RWPE2 (cell line): ENCODE results near the gene IL19.

Source experiments
- ATAC-seq: fragments of 200-7000 bp; cut with Tn5 transposase; 3 replicates; pipeline ENCODE4 v1.9.1; 2021; ENCODE audit warnings: low read depth
- DNase-seq: peaks from one replicate; pipeline ENCODE4 v3.0.0-alpha.2; 2020; ENCODE audit warnings: low spot score
- H3K27ac ChIP-seq: fragments of 450-650 bp; 2 replicates; pipeline ENCODE4 v1.5.1; 2017; ENCODE audit warnings: mild to moderate bottlenecking; ENCODE audit not compliant: poor library complexity, severe bottlenecking
- H3K27me3 ChIP-seq: fragments of 250-450 bp; sonication (Bioruptor Pico); 2 replicates; pipeline ENCODE4 v1.5.1; 2021; ENCODE audit warnings: mild to moderate bottlenecking, moderate library complexity; ENCODE audit not compliant: insufficient read depth, poor library complexity, severe bottlenecking
- H3K36me3 ChIP-seq: fragments of 250-450 bp; sonication (Bioruptor Pico); 2 replicates; pipeline ENCODE4 v1.5.1; 2020; ENCODE audit warnings: low read depth, mild to moderate bottlenecking, moderate library complexity
- H3K4me1 ChIP-seq: fragments of 250-450 bp; sonication (Bioruptor Pico); 2 replicates; pipeline ENCODE4 v1.5.1; 2021; ENCODE audit warnings: mild to moderate bottlenecking, moderate library complexity; ENCODE audit not compliant: insufficient read depth, poor library complexity, severe bottlenecking
- H3K4me3 ChIP-seq: fragments of 250-450 bp; sonication (Bioruptor Pico); 2 replicates; pipeline ENCODE4 v1.5.1; 2021; ENCODE audit warnings: mild to moderate bottlenecking, moderate library complexity; ENCODE audit not compliant: severe bottlenecking
- H3K9me3 ChIP-seq: fragments of 250-450 bp; sonication (Bioruptor Pico); 2 replicates; pipeline ENCODE4 v1.5.1; 2021; ENCODE audit warnings: mild to moderate bottlenecking, moderate library complexity; ENCODE audit not compliant: severe bottlenecking
- CTCF ChIP-seq: fragments of 450-650 bp; IDR thresholded peaks from one replicate; pipeline ENCODE4 v1.5.1; 2017; ENCODE audit warnings: mild to moderate bottlenecking, moderate library complexity; ENCODE audit not compliant: poor library complexity, severe bottlenecking

The IL19 gene

GRCh38 chr1:206779638-206780037 is 9.1 kb downstream of the IL19 start:
- Histone ChIP-seq H3K9me3 (no peaks in the 10 kb centered on the region), H3K36me3 (no peaks in the 10 kb centered on the region), H3K4me3 (no peak overlapping the region), H3K4me1 (no peaks in the 10 kb centered on the region), H3K27me3 (no peaks in the 10 kb centered on the region), H3K27ac (no peak overlapping the region)
- no peak for DNase-seq
- no peak for ATAC-seq
- TF ChIP-seq CTCF: no peak

- Histone ChIP-seq H3K4me1 (no peaks in the 10 kb centered on the region), H3K9me3 (no peaks in the 10 kb centered on the region), H3K4me3 (no peak overlapping the region), H3K27me3 (no peaks in the 10 kb centered on the region), H3K36me3 (no peaks in the 10 kb centered on the region), H3K27ac (no peak overlapping the region)
- no peak for DNase-seq
- no peak for TF ChIP-seq CTCF
- ATAC-seq: no peak
Measured at GRCh38 chr1:206782448-206782847, 11.9 kb downstream of the IL19 start.

- H3K27me3 ChIP-seq: no peaks in the 10 kb centered on the region
- no peaks in the 10 kb centered on the region for H3K9me3 ChIP-seq
- no peaks in the 10 kb centered on the region for H3K36me3 ChIP-seq
- no peak overlapping the region for H3K4me3 ChIP-seq
- H3K4me1 ChIP-seq: no peaks in the 10 kb centered on the region
- H3K27ac ChIP-seq: no peak overlapping the region
- TF ChIP-seq CTCF: no peak
- ATAC-seq: no peak
- no peak for DNase-seq
Measured at GRCh38 chr1:206783506-206783905, 12.9 kb downstream of the IL19 start.

GRCh38 chr1:206784471-206784903 is 13.9 kb downstream of the IL19 start:
- ATAC-seq: no peak
- no peaks in the 10 kb centered on the region for H3K27me3 ChIP-seq
- DNase-seq: no peak
- no peak overlapping the region for H3K27ac ChIP-seq
- H3K9me3 ChIP-seq: no peaks in the 10 kb centered on the region
- no peak for TF ChIP-seq CTCF
- no peaks in the 10 kb centered on the region for H3K36me3 ChIP-seq
- no peak overlapping the region for H3K4me3 ChIP-seq
- no peaks in the 10 kb centered on the region for H3K4me1 ChIP-seq

DNA sequence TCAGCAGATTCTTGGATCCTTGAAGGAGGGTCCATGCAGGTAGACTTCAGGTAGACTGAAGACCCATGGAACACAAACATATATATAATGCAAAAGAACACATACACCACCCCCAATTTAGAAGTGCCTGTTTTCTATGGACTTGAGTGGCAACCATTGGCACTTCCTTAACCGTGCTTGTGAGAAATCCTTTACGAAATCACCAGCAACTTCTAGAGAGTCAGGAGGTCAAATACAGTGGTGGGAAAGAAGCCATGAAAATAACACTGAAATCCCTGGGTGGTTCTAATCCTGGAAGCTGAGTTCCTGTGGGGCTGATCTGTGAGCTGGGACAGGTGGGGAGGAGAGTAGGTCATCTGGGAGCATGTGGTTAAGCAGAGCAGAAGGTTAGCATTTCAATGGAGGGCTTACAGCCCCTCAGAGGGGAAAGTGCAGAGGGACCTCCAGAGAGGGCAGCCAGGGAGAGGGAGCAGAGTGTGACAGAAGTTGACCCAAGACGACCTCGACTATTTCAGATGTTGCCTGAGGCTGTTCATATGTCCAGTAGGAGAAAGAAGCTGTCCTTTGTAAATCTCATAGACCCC is 14.7 kb downstream of the IL19 start:
- Histone ChIP-seq H3K27ac (no peak overlapping the region), H3K36me3 (no peaks in the 10 kb centered on the region), H3K4me3 (no peak overlapping the region), H3K9me3 (no peaks in the 10 kb centered on the region), H3K4me1 (no peaks in the 10 kb centered on the region), H3K27me3 (no peaks in the 10 kb centered on the region)
- DNase-seq (no peak), ATAC-seq (no peak)
- no peak for TF ChIP-seq CTCF
